Head of caudate nucleus (tissue), 42 donors: ENCODE measurements around the gene C12orf57.

Experiments used
- DNase-seq, 42 donors: peaks; one replicate each; pipeline versions ENCODE4 v3.0.0 to v3.0.0-alpha.2; 2020 to 2021; ENCODE audit warnings: mixed read lengths in 7 of 42
- intact Hi-C: fragments of 100-400 bp; cut with DNase I; formaldehyde crosslinking; loops from one replicate; pipeline ENCODE4 v1.15.0; 2022

C12orf57 gene

DNA sequence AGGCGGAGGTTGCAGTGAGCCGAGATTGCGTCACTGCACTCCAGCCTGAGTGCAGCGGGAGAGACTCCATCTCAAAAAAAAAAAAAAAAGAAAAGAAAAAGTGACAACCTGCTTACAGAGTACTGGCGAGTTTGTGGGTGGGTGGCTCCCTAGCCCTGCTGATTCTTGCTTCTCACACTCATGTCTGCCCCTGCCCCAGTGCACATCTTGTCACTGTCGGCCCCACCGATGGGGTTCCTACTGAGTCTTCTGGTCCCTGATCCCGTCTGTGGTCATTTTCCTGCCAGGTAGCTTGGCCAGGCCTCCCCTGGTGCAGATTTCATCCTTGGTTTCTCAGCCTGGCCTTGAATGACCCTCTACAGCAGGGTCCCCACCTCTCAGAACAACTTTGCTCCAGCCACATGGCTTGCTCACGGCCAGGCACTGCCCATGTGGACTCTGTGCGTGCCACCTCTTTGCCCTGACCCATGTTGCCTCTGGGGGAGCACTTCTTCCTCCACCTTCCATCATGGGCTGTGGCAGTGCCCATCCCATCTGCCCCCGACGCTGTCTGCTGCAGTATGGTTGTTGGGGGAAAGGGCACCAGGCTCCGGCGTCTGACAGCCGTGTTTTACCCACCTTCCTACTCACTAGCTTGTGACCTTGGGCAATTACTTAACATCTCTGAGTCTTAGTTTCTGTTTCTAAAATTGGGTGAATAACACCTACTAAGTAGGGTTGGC, 5.2 kb downstream of the C12orf57 start:
- DNase-seq, result no peak
- intact Hi-C loops, result loop anchor here (5.0 kb wide), 1 partner anchor 163 kb away; no protein-coding TSS in a partner anchor

DNA sequence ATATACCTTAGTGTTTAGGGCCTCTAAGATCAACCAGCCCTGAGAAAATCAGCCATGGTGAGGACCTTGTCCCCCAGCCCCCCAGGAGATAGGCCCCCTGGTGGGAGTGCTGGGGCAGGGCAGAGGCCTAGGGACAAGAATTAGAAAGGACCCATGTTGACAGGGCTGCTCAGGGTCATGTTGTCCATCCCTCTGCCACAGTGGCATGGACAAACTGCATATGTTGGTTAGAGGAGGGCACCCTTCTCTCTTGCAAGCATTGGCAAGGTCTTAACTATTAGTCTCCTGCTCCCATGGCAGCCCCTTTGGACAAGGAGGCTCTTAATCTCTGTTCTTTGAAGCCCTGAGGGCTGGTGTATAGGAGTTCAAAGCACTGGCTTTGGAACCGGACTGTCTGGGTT, 6.6 kb downstream of the C12orf57 start:
- DNase-seq, result no peak
- intact Hi-C loops, result no loop called here

DNA sequence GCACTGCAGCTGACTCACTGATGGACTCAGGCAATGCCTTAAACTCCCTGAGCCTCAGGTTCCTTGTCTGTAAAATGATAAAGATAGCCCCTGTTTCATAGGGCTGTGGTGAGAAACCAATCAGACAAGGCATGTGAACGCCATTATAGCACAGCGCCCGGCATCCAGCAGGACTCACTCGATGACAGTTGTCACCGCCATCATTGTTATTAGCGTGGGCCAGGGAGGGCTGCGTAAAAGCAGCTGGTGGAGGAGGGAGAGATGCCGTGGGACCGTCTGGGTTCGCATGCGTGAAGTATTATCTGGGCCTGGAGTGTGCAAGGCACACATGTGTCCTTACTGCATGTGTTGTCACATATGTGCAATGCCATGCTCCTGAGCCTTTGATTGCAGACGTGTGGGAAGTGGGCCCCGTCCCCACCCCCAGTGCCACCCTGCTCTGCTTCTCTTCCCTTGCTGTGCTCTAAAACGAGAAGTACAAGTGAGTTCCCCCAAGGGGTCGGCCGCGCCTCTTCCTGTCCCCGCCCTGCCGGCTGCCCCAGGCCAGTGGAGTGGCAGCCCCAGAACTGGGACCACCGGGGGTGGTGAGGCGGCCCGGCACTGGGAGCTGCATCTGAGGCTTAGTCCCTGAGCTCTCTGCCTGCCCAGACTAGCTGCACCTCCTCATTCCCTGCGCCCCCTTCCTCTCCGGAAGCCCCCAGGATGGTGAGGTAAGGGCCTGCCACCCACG, 7.2 kb downstream of the C12orf57 start, which contains the start of gene PTPN6:
PTPN6 (plus strand) TSS at position 546 of the 730 bp plus-strand sequence; CDS start at position 703, 157 bp downstream.
- peak in 22 of 42 donors; percentile 34 to 71 (median 52) for DNase-seq
- intact Hi-C loops, result no loop called here

DNA sequence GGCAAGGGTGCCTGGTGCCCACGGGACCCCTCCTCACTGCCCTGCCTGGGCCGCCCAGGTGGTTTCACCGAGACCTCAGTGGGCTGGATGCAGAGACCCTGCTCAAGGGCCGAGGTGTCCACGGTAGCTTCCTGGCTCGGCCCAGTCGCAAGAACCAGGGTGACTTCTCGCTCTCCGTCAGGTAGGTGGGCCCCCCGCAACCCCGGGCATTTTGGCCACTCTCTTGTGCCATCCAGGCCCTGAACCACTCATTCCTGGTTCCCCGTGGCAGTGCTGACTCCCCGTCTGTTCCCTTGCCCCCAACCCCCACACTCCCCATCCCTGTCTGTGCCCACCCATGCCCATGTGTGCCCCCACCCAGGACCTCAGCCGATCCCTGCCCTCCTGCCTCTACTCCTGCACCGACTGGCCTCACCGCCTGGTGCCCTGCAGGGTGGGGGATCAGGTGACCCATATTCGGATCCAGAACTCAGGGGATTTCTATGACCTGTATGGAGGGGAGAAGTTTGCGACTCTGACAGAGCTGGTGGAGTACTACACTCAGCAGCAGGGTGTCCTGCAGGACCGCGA, 7.8 kb downstream of the C12orf57 start:
- intact Hi-C loops, result no loop called here
- no peak for DNase-seq

DNA sequence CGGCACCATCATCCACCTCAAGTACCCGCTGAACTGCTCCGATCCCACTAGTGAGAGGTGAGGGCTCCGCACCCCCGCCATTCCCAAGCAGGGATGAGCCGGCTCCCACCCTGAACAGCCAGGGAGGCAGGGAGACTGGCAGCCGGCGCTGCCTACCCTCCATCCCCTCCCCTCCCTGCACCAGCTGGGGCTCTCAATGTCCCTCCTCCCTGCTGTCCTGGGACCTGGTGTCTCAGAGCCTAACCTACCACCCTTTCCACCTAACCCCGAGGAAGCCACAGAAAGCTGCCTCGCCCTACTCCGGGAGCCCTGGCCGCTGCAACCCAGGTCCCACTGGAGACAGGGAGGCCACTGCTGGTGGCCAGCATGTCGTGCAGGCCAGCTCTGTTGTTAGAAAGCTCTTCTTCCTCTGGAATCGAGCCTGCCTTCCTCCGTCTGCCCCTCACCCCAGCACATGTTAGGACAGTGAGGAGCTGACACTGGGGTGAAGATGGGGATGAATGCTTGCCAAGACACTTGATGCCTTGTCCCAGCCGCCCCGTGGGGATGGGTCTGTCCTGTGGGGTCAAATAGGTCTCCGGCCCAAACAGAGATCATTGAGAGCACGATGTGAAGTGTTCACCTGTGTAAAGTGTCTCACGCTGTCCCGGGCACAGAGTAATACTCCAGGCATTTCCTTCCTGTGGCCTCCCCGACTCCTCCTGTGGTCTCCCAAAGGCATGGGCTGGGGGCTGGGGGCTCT, 8.5 kb downstream of the C12orf57 start:
- intact Hi-C loops, result no loop called here

DNA sequence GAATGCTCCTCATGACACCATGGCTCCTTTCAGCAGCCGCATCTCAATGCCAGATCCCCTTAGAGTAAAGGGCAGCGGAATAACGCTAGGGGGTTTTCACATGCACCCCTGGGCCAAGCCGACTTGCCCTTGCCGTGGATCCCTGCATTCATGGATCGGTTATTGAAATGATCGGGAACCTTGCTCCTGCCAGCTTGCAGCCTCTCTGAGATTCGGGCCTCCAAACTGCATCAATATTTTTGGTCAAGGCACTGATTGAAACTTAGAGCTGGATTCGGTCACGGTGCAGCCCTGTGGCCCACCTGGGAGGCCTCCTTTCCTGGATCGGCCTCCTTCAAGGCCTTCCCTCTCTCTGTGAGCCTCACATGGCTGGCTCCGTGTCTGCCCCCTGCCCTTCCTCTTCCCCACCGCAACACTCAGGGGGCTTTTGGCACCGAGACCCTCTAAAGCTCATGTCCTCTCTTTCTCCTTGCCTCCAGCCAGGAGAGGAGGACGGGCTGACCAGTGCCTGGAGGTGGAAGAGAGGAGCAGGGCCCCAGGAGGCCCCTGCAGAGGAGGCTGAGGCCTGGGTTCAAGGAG, 9.1 kb downstream of the C12orf57 start:
- no peak for DNase-seq
- intact Hi-C loops, result no loop called here

More for the DNA sequence above, 8.5 kb downstream of the C12orf57 start:
- DNase-seq, result no peak

DNA sequence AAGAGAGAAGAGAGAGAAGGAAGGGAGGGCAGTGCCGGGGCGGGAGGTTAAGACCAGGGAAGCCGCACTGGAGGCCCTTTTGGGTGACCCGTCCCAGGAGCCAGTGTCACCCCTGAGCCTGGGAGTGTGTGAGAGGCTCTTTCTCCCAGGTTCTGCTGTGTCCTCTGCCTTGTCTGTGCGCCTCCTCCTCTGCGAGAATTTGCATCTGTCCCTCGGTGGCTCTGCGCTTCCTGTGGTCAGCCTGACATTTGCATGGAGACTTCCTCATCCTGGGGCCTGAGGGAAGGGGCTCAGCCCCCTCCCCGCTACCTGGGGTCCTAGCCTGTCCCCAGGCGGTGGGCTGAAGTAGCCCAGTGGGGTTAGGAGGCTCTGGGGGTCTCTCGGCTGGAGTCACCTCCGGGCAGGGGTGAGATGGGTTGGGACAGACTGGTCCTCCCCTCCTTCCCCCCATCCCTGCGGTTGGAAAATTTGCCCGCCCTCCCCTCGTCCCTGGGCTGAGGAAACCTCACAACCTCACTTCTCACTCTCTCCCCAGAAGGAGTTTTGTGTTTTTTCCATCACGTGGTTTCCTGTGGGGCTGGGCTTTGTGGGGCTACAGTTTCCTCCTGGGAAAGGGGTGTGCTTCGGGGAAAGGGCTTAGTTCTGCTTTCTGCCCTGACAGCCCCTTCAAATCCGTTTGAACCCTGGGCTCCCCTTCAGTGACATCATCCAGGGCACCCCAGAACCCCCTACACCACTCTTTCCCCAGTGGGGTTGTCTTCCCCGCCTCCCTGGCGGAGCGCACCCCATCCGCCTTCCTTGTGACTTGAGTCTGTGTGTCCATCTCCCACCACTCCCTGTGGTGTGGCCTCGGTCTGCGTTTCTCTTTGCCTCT, 9.9 kb downstream of the C12orf57 start:
- DNase-seq, result peak in 20 of 42 donors; percentile 31 to 65 (median 46)
- intact Hi-C loops, result no loop called here

DNA sequence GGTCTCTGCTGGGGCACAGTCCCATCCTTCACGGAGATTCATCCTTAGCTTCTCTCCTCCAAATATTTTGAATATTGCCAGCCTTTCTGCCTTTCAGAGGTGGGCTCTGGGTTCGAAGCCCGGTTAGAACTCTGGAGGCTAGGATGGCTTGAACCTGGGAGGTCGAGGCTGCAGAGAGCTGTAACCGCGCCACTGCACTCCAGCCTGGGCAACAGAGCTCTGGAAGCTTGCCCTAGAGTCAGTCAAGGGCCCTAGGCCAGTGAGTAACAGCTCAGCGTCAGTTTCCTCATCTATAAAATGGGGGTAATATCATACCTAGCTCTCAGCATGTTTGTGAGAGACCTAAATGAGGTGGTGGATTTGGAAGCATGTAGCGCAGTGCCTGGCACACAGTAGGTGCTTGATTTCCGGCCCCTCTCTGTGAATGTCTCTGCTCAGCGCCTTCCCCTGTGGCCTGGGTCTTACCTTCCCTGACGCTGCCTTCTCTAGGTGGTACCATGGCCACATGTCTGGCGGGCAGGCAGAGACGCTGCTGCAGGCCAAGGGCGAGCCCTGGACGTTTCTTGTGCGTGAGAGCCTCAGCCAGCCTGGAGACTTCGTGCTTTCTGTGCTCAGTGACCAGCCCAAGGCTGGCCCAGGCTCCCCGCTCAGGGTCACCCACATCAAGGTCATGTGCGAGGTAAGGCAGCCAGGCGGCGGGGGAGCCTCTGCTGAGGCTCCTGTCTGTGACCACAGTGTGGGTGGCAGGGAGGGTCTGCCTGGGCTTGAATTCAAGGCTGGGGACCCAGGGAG, 10.7 kb downstream of the C12orf57 start:
- intact Hi-C loops, result no loop called here
- no peak for DNase-seq

DNA sequence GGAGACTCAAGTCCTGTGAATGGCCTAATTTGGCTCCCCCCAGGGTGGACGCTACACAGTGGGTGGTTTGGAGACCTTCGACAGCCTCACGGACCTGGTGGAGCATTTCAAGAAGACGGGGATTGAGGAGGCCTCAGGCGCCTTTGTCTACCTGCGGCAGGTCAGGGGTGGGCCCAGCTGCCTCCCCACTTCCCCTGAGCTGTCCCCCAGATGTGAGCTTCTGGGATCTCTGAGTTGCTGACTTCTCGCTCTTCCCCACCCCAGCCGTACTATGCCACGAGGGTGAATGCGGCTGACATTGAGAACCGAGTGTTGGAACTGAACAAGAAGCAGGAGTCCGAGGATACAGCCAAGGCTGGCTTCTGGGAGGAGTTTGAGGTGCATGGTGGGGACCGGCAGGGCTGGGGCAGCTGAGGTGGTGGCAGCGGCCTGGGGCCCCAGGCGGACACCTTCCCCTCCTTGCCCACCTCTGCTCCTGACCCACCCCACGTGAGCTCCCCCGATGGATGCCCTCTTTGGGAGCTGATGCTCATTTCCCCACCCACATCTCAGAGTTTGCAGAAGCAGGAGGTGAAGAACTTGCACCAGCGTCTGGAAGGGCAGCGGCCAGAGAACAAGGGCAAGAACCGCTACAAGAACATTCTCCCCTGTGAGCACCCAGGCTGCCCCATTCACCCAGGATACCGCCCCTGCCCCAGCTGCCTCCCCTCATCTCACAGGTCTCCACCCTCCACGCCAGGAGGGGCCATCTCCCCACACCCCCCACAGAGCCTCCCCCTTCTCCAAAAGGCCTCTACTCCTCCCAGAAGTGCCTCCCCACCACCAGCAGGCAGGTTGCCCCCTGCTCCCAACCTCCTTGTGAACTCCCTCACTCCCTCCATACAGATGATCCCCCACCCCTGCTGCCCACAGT, 11.5 kb downstream of the C12orf57 start:
- intact Hi-C loops, result no loop called here
- DNase-seq, result no peak

DNA sequence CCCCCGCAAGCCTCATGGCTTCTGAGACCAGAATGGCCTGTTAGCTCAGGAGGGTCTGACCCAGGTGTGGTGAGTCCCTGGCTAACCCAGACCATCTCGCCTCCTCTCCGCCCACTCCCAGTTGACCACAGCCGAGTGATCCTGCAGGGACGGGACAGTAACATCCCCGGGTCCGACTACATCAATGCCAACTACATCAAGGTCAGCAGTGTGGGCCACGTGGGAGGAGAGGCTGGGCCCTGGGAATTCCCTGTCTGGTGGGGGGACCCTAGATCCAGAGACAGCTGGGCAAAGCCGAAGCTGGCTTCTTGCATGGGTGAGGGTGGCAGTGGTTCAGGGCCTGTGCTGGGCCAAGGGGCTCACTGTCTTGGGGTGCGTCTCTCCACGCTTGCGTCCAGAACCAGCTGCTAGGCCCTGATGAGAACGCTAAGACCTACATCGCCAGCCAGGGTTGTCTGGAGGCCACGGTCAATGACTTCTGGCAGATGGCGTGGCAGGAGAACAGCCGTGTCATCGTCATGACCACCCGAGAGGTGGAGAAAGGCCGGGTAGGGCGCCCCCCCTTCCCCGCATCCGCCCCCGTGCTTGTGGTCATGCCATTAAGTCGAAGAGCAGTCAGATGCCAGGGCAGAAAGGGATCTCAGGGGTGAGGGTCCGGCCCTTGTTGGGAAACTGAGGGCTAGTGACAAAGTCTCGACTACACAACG, 12.4 kb downstream of the C12orf57 start:
- intact Hi-C loops, result no loop called here
- no peak for DNase-seq

DNA sequence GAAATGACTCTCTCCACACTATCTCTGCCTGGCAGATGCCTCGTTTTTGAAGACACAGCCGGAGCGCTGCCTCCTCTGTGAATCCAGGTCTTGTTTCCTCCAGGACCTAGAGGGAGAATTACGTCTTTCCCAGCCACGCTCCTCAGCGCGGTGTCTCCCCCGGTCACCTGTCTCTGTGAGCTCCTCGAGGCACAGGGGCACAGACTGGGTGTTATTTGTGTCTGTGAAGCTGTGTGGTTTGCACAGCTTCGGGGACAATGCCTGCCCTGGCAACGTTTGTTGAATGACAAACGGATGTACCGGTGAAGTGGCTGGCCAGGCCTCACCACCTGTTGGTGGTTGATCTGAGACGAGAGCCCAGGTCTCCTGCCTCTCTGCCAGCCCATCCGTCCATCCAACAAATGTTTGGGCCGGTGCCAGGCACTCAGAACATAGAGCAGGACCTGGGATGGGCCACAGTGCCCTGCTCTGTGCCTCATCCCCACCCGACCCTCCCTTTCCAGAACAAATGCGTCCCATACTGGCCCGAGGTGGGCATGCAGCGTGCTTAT, 13.4 kb downstream of the C12orf57 start:
- intact Hi-C loops, result no loop called here
- no peak for DNase-seq

DNA sequence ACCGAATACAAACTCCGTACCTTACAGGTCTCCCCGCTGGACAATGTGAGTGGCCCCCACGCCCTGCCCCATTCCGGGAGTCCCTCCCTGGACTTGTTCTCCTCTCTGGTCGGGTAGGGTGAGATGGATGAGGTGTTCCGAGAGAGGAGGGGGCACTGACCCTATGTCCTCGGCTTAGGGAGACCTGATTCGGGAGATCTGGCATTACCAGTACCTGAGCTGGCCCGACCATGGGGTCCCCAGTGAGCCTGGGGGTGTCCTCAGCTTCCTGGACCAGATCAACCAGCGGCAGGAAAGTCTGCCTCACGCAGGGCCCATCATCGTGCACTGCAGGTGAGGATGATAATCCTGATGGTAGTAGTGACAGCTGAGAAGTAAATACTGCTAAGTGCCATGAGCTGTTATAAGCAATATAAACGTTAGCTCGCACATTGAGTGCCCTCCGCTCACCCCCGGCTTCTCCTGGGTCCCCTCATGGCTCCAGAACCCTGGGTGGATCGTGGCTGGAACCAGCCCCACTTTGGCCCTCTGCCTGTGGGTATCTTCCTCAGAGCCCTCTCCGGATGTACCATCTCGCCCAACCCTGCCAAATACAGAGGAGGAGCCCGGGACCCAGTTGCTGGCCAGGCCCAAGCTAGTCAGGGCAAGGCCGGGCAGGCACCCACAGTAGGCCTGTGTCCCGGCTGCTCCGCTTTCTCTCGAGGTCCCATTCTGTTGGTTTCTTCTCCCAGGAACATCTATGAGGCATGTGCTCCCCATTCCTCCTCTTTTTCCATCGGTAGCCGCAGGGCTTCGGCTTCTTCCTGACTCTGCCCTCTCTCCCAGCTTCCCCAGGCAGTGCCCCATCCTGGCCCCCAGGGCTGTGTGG, 14.2 kb downstream of the C12orf57 start:
- intact Hi-C loops, result no loop called here
- DNase-seq, result no peak

DNA sequence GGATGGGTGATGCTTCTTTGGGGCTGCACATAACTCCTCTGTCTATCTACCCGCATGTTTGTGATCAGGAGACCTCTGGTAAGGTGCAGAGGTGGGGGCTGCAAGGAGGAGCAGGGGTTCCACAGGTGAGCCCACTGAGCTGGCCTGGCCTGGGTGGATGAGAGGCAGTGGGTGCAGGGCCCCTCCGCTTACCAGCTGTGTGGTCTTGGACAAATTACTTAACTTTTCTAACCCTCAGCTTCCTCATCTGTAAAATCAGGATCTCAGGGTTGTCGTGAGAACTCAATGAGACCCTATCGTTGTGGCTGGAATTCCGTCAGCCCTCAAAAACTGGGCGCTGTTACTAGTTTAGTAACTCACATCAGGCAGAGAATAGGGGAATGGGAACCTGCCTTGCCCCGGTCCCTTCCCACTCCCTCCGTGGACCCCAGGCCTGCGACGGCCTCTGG, 14.8 kb downstream of the C12orf57 start:
- no peak for DNase-seq
- intact Hi-C loops, result no loop called here

DNA sequence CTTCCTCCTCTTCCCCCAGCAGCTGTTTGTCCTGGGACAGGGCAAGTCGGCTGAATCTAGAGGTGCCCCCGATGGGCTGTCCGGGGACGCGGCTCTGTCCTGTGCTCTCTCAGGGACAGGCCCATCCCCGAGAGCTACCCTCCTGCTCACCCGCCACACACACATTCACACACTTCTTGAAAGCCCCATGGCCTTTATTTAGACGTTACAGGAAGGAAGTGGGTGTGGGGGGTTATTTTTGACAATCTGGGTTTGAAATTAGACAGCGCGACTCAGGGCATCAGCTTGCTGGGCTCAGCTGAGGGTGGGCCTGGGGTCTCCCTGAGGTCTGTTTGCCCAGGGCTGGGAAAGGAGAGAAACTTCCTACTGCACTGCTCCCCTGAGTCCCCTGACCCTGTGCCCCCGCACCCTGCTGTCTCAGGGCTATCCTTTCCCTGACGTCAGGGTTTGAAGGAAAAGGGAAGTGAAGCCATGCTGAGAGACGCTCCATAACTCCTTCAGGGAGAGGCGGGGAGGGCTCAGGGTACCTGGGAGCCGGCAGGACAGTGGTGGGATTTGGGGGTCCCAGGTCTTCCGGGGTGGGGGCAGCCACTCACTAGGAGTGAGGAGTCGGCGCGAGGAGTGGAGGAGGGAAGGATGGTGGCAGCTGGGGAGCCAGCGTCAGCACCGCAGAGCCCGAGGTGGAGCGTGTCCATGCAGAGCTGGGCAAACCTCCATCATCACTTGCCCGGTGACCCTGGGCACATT, 15.4 kb downstream of the C12orf57 start:
- DNase-seq, result peak in 7 of 42 donors; percentile 24 to 46 (median 36)
- intact Hi-C loops, result no loop called here
